NCI-H146 treated with DMSO at 0.1 percent for 48 hours (cell line): Measurements from ENCODE around the gene EVC.
"Not testable (repeated sequence)": the region's sequence is repeated elsewhere in the genome, so short reads cannot be mapped to it uniquely, and the experiment has no call there.

Source experiments
- DNase-seq: peaks from one replicate; lab custom pipeline; 2025; ENCODE audit not compliant: unreplicated experiment; lab: John Stamatoyannopoulos, UW

EVC gene

DNA sequence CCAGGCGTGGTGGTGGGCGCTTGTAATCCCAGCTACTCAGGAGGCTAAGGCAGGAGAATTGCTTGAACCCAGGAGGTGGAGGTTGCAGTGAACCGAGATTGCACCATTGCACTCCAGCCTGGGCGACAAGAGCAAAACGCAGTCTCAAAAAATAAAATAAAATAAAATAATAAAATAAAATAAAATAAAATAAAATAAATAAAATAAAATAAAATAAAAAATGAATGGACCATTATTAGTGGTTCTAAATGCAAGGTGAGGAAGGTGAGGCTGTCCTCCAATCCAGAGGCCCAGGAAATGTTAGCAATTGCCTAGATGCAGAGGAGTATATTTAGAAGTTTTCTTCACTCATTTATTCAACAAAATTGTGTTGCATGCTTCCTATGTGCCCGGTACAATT lies 126.5 kb downstream of the EVC start:
- not testable (repeated sequence) for DNase-seq

DNA sequence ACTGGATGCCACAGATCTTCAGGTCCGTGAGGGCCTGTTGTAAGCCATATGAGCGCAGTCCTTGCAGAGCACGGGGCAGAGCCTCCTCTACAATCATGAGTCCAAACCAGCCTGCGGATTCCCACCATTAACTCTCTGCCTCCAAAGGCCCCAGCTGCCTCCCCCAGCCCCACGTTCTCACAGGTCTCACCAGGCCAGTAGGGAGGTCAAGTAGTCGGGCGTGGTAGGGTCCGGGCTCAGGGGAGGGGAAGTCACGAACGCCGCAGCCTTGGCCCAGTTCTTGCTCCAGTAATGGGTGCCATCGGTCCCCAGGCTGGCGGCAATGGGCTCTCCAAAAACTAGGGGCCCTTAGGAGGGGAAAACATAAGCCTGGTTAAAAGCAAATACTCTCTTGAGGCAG lies 128.3 kb downstream of the EVC start:
- no peak for DNase-seq

DNA sequence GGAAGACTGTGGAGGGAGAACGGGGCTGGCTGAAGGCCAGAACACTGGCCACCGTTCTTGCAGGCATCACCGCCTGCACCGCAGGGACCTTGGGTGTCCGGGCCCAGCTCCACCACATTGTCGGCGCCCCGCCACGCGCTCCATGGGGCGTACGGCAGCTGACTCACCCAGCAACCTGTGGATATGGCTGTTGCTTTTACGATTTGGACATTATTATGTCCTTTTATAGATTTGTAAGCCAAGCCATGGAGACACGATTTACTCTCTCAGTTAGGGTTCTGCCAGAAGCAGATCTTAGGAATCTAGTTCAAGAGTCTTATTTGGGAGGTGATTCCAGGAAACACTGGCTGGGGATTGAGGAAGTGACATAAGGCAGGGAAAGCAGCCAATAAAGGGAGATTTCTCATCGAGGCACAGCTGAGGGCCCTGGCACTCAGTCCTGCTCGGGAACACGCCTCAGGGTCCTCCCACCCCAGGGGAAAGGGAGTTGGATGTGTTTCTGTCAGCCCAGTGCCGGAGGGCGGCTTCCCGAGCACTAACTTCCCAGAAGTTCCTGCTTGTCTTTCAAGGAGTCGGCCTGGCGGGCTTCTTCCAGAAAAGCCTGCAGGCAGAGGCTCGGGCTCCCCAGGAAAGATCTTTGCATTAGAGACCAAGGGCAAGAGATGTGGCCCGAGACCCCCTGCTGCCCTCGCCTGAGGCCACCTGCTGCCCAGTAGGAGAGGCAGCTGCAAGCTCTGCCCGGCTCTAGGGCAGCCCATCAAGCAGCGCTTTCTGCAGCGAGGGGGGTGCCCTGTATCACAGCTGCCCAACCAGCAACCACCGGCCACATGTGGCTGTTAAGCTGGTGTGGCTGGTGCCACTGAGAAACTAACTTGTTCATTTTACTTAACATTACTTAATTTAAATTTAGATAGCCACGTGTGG lies 129.0 kb downstream of the EVC start:
- DNase-seq, result no peak

DNA sequence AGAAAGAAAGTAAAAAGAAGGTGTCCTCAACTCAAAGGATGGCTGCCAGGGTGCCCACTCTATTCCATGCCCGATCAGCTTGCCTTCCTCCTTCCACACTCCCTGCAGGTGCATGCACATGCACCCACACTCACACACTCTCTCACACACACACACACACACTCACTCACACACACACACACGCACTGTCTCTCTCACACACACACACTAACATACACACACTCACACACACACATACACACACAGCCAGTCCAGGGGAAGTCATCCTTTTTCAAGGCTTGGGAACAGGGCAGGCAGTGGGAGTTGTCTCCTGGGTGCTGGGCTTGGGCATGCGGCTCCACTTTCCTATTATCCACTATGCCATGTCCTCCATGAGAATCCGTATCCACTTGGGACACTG lies 131.5 kb downstream of the EVC start:
- DNase-seq, result no peak

DNA sequence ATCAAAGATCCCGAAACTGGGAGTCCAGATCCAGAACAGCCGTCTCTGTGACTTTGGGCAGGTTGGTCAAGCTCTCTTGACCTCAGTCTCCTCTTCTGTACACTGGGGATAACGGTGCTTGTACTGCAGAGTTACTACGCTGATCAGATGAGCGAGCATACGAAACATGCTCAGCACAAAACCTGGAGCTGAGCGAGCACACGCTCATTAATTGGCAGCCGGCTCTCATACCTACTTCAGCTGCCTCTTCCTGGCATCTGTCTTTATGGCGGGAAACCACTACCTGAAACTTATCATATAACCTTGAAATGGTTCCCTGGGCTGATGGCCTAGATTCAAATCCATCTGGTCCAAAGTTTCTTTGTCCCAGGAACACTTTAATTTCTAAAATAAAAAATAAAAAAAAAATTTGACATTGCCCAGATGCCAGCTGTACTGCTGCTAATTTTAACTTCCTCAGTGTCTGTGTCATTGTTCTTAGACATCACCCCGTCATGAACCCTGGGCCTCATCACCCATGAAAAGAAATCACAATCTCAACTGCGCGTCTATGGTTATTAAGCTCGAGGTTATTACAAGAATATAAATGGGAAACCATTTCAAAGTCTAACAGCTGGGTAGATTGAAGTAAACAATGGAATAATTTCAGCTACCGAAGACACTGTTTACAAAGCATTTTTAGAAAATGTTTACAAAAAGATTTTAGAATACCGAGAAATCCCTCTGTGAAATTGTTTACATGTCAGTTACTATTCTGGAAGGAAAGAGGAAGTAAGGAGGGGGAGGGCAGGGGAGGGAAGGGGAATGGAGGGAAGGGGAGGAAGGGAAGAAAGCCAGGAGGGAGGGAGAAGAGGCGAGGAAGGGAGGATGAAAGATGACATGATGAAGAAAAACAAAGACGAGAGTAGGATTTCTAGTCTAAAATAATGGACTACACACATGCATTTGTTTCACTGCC lies 132.9 kb downstream of the EVC start:
- no peak for DNase-seq

DNA sequence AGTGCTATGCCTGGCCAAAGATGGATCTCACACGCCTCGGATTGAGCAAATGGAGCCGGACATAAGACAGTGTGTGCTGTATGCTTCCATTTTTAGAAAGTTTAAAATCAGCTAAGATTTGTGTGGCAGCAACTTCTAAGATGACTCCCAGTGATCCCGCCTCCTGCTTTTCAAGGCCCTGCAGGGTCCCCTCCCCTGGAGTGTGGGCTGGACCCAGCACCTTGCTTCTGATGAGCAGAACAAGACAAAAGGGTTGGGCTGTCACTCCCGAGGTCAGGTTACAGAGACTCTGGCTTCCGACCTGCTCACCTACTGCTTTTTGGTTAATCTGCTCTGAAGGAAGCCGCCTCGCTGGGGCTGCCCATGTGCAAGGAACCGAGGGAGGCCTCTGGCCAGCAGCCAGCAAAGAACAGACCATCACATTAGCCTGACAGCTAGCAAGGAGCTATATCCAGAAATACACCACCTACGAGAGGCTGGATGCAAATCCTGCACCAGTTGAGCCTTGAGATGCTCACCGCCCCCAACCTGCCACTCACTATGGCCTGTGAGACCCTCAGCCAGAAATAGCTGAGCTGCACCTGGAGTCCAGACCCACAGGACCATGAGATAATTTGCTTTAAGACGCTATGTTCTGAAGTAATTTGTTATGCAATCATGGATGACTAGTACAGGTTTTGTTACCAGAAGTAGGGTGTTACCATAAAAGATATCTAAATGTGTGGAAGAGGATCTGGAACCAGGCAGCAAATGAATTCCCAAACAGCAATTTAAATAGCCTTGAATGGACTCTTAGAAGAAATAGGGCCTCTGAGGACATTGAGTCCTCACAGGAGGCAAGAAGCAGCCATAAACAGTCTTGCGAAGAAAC lies 134.3 kb downstream of the EVC start:
- no peak for DNase-seq

DNA sequence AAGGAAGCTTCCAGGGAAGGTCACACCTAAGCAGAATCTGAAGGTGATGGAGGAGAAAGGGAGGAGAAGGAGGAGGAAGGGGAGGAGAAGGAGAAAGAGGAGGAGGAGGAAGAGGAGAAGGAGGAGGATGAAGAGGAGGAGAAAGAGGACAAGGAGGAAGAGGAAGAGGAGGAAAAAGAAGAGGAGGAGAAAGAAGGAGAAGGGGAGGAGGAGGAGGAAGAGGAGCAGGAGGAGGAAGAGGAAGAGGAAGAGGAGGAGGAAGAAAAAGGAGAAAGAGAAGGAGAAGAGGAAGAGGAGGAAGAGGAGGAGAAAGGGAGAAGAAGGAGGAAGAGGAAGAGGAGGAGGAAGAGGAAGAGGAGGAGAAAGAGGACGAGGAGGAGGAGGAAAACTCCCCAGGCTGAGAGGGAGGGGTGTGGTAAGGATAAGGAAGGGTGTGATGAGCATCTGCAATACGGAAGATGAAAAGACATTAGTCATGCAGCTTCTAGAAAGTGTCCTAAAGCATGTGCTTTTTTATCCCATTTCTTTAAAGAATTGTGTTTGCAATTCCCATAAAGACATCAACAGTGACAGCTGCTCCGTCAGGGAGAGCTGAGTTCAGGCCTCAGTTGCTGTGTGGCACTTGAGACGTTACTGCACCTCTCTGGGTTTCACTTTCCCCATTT lies 140.8 kb downstream of the EVC start:
- DNase-seq, result no peak

DNA sequence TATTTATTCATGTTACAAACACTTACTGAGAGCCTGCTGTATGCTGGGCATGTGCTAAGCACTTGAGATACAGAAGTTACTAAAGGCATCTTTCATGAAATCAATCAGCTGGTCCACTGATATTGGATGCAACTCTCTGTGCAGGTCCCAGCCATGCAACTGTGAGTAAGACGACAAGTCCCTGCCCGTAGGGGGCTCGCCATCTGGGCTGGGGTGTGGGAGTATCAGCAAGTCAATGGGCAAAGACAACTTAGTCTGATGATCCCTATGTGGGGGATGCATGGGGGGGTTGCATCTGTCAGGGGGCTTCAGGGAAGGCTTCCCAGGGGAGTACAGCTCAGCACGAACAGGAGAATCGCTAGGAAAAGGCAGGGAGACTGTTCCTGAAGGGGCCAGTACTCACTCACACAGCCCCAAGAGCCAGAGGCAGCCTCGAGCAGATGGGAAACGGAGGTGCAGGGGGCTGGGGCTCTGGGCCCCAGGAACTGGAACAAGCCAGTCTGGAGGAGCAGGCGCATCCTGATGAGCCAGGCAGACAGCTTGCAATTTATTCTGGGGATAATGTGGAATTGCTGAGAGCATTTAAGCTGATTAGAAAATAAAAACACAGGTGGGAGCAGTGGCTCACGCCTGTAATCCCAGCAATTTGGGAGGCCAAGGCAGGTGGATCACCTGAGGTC lies 141.7 kb downstream of the EVC start:
- DNase-seq, result no peak

DNA sequence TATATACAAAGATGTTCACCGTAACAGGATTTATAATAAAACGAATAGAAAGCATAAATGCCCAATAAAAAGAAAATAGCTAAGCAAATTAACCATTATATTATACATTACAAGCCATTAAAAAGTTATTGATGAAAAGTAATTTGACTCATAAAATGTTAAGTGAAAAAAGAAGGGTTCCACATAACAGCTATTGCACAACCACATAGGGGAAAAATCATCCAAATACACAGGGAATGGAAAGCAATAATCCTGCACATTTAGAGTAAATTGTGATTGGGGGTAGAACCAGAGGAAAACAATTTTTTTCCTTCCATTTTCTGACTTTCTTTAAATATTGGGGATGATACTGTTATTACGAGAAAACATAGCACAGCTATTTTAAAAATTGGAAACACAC lies 143.9 kb downstream of the EVC start:
- DNase-seq, result no peak

DNA sequence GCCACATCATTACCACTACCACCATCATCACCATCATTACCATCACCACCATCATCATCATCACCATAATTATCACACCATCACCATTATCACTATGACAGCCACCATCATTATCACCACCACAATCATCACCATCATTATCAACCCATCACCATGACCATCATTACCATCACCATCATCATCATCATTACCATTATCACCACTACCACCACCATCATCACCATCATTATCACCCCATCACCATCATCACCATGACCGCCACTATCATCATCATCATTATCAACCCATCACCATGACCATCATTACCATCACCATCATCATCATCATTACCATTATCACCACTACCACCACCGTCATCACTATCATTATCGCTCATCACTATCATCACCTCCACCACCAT lies 145.4 kb downstream of the EVC start:
- DNase-seq, result not testable (repeated sequence)

DNA sequence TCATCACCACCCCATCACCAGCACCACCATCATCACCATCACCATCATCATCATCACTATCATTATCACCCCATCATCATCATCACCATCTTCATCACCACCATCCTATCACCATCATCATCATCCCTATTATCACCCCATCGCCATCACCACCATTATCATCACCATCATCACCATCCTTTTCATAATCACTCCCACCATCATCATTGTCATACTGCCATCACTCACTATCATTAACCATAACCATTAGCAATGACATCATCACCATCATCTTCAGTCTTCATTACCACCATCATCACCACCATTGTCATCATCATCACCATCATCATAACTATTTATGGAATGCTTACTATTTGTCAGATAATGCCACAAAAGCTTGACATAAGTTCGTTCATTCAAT lies 146.2 kb downstream of the EVC start:
- no peak for DNase-seq

DNA sequence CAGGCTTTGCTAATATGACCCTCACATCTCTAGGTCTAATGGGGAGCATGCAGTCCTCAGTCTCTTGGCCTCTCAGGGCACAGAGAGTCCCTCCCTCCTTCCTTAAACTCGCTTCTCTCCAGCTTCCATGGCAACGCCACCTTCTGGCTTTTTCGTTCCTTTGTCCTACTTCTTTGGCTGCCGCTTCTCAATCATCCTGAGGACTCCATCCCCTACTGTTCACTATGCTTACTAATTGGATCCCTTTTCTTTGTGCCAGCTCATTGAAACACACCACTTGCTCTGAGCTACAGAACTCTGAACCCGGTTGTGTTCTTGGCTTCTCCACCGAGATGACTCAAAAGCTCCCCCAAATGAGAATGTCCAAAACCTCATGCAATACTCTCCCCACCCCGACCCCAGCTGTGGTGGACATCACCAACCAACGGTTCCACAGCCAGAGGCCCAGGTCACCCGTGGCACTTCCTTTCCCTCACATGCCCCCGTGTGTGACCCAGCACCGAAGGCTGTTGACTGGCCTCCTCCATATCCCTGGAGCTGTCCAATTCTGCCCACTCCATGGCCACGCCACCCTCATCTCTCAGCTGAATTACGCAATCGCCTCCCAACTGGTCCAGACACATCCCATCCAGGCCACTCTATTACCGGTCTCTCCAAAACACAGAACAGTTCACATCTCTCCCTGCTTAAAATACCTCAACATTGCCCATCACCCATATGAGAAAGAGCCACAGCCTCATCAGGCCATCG lies 147.2 kb downstream of the EVC start:
- no peak for DNase-seq

DNA sequence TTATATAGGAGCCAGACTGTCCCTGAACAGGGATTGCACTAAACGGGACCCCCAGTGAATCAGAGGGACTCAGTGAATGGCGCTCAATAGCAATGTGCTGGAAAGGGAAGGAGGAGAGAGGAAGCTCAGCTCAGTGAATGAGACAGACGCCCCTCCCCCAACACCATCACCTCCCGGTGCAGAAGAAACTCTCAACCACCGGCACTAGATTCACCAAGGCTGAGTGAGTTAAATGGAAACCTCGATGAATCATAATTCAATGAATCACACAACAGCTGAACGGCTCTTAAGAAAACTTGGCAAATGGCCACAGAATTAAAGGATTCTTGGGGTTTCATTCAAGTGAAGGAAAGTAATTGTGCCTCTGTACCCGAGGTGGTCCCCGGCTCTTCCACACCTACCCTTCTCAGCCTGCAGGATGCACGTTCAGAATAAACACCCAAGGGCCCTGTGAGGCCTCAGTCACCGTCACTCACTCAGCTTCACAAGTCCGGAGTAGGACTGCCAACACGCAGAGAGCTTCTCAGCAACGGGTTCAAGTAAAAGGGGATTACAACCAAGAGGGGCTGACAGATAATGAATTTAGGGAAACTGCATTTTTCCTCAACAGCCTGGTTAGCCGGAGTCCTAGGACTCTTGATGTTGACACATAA lies 152.6 kb downstream of the EVC start:
- DNase-seq, result no peak
